LHCN-M2 (cell line): ENCODE data around the gene FRMD7. TPM values are rescaled to one million over a fixed set of nuclear protein-coding genes. Genes with fewer than 3 reads are reported as not detected.
"Not testable (repeated sequence)": the region's sequence is repeated elsewhere in the genome, so short reads cannot be mapped to it uniquely, and the experiment has no call there.

Source experiments
- DNase-seq: peaks from one replicate; pipeline ENCODE4 v3.0.0-alpha.2; 2012; ENCODE audit warnings: low read depth
- polyA plus RNA-seq: library from polyadenylated mRNA; unstranded; fragments of >200 nt; gene quantifications from one replicate; pipeline ENCODE4 v1.2.1, GENCODE V29; 2012; ENCODE audit warnings: missing spikeins
- total RNA-seq: library from RNA; depleted of rRNA; stranded (reverse); fragments of >200 nt; gene quantifications from 2 replicates; pipeline ENCODE4 v1.2.3, GENCODE V29; 2014; rRNA removed

Gene FRMD7
- not detected in 2 replicates for total RNA-seq
- not detected for polyA plus RNA-seq

- DNase-seq: no peak
Measured at GRCh38 chrX:132127743-132128142, at the start of gene FRMD7. Gene FRMD7 (minus strand): TSS chrX:132128020. CDS start chrX:132127844, 176 bp downstream.

DNA sequence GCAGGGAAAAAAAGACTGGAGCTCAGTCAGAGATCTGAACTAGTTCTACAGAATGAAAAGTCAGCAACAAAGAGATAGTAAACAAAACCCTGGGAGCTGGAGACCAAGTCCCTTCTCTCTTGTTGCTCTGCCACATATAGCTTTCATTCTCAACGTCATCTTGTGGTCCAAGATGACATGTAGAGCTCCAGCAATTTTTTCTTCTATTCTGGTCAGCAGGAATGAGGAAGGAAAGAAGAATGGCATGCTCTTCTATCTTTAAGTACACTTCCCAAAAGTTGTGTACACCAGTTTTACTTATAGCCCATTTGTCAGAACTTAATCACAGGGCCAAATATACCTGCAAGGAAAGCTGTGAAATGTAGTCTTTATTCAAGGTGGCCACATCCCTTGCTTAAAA is 45.8 kb upstream of the FRMD7 start:
- DNase-seq: no peak

GRCh38 chrX:132171881-132172280 is 44.1 kb upstream of the FRMD7 start:
- DNase-seq: no peak

DNA sequence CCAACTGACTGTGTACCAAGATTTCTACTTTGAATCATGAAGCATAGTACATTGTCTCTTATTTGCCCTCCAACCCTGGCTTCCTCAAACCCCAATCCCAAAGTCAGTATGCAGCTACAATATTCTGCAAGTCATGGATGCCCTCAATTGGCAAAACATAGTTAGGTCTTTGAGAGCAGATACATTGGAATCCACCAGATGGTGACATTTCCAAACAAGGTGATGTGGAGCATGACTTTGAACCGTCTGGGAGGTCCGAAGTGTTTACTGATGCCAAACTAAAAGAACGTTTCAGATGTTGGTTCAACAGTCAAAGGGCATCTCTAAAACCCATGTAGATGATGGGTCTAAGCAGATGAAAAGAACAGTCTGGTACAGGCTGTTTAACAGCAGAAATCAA is 43.7 kb upstream of the FRMD7 start:
- DNase-seq: no peak

GRCh38 chrX:132169554-132169953 is 41.7 kb upstream of the FRMD7 start:
- DNase-seq: no peak

DNA sequence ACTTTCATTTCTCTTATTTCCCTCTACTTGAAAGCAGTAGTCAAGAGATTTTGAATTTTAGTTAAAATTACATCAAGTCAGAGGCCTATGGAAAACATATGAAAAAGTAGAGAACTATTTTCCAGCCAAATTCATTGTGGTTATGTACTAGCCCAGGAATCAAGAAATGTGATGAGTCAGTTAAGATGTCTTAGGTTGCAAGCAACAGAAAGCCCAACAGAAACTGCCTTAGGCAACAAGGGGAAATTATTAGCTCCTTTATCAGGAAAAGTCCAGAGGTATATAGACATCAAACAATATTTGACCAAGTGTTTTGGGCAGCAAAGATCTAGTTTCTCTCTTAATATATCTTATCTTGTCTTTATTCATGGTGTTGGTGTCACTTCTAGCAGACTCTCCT is 37.8 kb upstream of the FRMD7 start:
- no peak for DNase-seq

DNA sequence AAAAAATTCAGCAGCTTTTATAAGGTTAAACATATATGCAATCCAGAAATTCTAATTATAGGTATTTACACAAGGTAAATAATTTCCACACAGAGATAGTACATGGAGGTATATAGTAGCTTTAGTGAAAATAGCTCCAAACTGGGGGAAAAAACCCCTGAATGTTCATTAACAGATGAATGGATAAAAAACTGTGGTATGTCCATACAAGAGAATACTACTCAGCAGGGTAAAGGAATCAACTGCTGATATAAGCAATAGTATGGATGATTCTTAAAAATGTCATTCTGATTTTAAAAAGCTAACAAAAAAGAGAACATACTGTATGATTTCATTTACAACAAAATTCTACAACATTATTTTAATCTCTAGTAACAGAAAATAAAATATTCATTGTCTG is 37.2 kb upstream of the FRMD7 start:
- no peak for DNase-seq

DNA sequence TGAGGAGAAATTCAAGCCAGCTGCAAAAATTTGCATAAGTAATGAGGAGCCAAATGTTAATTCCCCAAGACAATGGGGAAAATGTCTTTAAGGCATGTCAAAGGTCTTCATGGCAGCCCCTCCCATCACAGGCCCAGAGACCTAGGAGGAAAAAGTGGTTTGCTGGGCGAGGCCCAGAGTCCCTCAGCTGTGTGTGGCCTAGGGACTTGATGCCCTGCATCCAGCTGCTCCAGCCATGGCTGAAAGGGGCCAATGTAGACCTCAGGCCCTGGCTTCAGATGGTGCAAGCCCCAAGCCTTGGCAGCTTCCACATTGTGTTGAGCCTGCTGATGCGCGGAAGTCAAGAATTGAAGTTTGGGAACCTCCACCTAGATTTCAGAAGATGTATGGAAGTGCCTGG is 35.3 kb upstream of the FRMD7 start:
- not testable (repeated sequence) for DNase-seq

GRCh38 chrX:132153166-132153565 is 25.3 kb upstream of the FRMD7 start:
- DNase-seq: no peak

GRCh38 chrX:132146456-132146855 is 18.6 kb upstream of the FRMD7 start:
- no peak for DNase-seq

- DNase-seq: no peak
Measured at GRCh38 chrX:132144061-132144460, 16.2 kb upstream of the FRMD7 start.

DNA sequence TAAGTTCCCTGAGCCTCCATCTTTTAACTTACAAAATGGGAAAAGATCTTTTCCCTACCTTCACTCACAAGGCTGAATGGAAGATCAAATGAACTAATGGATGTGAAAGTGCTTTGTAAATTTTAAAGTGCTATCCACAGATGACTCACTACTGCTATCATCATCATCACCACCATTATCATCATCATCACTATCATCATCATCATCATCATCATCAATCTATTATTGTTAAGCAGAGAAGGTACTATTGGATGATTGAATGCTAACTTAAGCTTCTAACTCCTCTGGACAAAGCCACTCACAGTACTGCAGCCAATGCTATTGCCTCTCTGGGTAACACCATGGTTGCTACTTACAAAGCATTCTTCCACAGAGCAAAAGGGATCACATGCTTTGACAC is 1.9 kb downstream of the FRMD7 start:
- no peak for DNase-seq

DNA sequence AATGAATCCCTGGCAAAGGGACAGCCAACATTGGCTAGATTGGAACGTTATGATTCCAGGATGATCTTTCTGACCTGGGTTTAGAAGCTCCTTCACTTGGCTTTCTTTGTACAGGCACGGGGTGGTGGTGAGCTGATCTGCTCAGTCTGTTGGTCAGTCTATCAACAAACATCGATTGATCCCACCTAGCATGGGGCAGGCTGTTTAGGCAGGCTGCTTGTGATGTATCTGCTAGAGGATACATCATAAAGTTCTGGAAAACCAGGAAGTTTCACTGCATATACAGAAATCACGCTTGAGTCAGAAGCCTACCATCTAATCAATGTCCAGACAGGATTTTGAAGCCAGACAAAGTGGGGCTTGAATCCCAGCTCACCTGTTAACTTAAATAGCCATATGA is 6.9 kb downstream of the FRMD7 start:
- no peak for DNase-seq

GRCh38 chrX:132119821-132120515 is 7.9 kb downstream of the FRMD7 start:
- no peak for DNase-seq

DNA sequence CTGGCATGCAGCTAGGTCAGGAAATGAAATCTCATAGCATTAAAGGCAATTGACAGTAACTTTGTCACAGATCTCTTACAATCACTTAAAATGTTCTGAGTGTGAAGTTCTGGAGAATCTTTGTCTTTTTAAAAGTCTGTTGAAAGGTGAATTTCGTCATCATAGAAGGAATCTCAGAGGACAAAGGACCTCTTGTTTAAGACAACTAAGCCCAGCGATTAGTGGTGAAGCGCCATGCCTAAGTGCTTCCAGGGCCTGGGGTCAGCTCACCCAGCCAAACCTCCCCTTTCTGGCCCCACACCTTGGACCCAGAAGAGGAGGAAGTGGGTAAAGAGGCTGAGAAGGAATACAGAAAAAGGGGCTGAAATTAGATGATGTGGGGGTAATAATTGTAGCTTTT is 8.5 kb downstream of the FRMD7 start:
- DNase-seq: no peak

- DNase-seq: no peak
Measured at GRCh38 chrX:132118358-132118757, 9.5 kb downstream of the FRMD7 start.

DNA sequence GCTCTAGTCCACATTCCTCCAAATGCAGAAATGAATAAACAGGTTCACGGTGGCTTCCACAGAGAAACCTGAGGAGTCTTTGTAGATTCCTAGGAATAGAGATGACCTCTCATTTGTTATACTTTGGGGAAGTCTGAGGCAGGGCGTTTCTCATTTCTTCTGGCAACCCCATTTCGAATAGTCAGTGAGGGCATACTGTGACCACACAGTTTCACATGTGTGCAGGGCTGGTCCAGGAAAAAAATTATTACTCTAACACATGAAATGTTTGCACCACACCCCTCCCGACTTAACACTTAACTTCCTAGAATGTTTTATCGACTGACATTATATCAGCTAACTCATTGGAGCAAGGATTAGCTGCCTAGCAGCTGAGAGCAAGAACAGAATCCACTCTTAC is 12.0 kb downstream of the FRMD7 start:
- DNase-seq: no peak

DNA sequence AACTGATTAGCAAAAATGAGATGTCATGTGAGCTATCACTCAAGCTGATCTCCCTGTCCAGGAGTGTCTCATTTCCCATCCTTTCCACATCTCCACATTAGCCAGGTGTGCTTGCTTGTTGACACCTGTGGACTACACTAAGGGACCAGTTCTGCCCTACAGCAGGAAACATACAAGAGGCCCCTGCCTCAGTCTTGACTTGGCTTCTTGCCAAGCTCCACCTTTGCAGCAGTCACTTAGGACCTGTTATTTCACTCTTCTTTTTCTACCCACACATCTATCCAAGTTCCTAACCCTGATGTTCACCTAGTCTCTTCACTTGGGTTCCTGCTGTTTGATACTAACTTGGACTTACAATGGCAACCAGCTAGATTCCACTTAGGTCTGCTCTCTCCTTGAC is 13.2 kb downstream of the FRMD7 start:
- DNase-seq: no peak

- DNase-seq: no peak
Measured at GRCh38 chrX:132107291-132107690, 20.5 kb downstream of the FRMD7 start.

- DNase-seq: no peak
Measured at GRCh38 chrX:132101799-132102198, 26.0 kb downstream of the FRMD7 start.

- no peak for DNase-seq
Measured at GRCh38 chrX:132101206-132101605, 26.6 kb downstream of the FRMD7 start.

- DNase-seq: not testable (repeated sequence)
Measured at GRCh38 chrX:132098704-132099103, 29.1 kb downstream of the FRMD7 start.

- peak; percentile 2 for DNase-seq
Measured at GRCh38 chrX:132094164-132094563, 33.7 kb downstream of the FRMD7 start.
